Measurements from ENCODE around the gene FAM151A. TPM values are rescaled to one million over a fixed set of nuclear protein-coding genes. Genes with fewer than 3 reads are reported as not detected.

Gene FAM151A
- total RNA-seq (2014; rRNA removed; shearing (Covaris generic)): not detected in 2 replicates

DNA sequence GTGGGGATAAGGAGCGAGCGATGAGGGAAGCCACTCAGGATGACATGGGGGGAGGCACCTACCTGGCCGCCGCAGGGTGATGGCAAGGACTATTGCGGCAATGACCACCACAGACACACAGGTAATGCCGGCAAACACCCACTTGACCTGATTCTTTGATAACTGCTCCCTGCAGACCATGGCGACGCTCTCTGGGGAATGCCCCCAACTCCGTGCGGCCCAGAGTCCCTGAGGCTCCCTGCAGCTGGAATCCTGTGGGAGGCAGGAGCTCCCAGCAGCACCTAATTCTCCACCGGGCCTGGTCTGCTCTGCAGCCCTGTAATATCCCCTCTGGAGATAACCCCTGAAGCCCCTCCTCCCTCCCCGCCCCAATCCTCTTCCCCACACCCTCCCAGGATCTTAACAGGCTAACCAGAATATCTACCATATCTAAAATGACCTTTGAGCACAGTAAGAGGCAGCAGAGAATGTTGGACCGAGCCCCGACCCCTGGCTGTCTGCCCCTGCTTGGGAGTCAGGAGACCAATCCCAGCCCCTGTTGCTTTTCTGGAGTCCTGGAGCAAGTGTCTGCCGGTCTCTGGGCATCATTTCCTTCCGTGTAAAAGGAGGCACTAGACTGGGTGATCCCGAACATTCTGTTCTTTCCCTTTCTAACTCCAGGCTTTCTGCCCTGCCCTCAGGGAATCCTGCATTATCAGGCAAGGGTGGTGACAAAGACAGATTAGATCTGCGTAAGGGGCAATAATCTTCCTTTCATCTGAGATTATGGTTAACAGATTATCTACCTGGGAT lies at the start of gene FAM151A:
FAM151A (minus strand) TSS at position 310 of the 792 bp plus-strand sequence; CDS start at position 180, 130 bp downstream.
- no peak for DNase-seq (ENCODE audit: low spot score)

DNA sequence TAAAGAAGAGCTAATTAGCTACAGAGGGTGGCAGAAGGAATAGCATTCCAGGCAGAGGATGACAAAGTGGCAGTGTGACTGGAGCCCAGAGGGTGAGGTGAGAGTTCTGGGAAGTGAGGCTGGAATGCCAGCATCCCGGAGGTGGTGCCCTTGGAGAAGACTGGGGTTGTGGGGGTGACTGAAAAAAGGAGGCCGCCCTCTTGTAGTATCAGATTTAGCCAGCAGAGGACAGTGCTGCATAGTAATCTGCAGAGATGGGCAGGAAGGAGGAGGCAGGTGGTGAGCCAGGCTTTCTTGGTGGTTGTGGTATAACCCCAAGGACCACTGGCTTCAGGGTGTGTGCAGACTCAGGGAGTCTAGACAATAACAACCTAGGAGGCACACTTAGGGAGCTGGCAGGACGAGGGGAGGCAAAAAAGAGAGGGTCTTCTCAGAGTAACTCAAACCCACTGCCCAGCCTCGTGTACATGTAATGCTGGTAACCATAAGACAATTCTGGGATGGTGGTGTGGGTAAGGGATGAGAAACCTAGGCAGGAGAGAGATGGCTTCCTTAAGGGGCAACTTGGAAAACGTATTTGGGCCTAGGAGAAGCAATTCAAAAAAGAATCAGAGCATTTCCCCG lies 48.8 kb upstream of the FAM151A start:
- peak; percentile 54 for DNase-seq (ENCODE audit: low spot score)

DNA sequence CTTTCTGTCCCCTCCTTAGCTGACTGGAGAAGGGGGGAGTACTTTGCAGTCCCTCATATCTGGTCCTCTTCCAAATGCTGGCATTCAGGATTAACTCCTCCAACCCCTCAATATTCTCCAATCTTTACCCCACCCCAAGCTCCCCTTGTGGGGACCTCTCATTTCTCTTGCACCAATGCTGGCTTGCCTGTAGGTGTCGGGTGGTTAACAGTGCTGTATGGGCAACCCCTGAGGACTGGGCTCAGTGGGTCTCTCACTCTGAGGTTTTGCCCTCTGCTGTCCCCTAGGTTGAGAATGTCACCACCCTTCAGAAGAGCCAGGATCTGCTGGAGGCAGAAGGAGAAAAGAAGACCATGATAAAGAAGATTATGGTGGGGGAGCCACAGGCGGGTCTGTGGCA lies 45.2 kb upstream of the FAM151A start:
- DNase-seq (ENCODE audit: low spot score): no peak

DNA sequence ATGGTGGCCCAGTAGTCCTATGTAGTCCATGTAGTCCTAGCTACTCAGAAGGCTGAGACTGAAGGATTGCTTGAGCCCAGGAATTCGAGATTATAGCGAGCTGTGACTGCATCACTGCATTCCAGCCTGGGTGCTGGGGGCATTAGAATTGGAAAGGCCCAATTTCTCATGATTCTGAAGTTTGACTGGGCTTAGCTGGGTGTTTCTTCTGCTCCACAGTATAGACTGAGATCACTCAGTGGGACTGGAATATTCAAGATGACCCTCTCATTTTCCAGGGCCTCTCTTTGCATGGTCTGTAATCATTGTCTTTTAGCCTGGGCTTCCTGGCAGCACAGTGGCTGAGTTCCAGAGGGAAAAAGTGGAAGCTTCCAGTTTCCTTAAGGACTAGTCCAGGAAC lies 44.5 kb upstream of the FAM151A start:
- DNase-seq (ENCODE audit: low spot score): no peak

DNA sequence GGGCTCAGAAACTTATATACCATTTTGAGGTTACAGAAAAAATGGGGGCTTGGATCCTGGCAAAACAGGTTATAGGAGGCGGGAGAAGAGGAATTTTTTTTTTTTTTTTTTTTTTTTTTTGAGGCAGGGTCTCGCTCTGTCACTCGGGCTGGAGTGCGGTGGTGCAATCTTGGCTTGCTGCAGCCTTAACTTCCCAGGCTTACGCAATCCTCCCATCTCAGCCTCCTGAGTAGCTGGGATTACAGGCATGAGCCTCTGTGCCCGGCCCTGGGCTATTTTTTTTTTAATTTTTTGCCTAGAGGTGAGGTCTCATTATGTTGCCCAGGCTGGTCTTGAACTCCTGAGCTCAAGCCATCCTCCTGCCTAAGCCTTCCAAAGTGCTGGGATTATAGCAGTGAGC lies 43.0 kb upstream of the FAM151A start:
- no peak for DNase-seq (ENCODE audit: low spot score)

DNA sequence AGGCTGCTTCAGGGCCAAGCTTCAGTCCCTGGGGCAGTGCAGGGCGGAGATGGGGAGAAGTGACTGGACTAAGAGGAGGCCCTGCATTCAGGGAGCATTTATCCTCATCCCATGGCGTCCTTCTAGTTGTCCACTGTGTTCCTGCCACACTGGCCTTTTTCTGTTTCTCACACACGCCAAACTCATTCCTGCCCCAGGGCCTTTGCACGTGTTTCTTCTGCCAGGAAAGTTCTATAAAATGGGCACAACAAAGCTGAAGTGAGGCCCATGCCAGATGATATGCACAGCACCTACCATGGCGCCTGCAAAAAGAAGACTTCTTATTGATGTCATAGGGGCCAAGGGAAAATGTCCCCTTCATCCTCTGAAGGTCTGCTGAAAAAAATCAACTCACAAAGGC lies 42.5 kb upstream of the FAM151A start:
- no peak for DNase-seq (ENCODE audit: low spot score)

DNA sequence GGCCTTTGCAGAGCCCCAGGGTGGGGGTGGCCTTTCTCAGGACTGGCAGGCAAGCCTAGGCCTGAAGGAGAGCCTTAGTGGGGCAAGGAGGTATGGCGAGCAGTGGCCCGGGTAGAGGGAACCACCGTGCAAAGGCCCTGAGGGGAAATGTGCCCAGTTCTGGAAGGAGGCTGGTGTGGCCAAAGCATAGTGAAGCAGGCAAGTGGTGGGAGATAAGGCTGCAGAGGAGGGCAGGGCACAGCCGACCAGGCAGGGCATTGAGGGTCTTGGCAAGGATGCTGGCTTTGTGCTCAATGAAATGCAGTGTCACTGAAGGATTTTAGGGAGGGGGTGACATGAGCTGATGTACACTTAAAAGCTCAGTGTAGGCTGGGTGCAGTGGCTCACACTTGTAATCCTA lies 41.0 kb upstream of the FAM151A start:
- no peak for DNase-seq (ENCODE audit: low spot score)

DNA sequence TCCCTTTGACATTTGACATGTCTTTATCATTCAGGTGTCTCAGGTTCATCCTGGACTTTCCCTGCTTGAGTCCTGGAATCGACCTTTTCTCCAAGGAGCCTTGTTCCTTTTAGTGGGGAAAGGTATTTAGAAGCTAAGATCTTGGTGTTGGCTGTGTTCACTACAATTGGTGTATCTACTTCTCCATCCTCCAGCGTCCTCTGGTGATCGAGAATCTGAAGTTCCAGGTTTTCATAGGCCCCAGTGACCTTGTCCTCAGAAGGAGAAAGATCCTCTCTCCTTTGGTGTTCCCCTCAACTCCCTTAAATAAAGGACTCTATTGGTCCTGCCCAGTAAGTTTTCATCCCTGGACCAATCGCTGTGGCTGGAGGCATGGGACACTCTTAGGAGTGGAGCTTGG lies 40.4 kb upstream of the FAM151A start:
- no peak for DNase-seq (ENCODE audit: low spot score)

DNA sequence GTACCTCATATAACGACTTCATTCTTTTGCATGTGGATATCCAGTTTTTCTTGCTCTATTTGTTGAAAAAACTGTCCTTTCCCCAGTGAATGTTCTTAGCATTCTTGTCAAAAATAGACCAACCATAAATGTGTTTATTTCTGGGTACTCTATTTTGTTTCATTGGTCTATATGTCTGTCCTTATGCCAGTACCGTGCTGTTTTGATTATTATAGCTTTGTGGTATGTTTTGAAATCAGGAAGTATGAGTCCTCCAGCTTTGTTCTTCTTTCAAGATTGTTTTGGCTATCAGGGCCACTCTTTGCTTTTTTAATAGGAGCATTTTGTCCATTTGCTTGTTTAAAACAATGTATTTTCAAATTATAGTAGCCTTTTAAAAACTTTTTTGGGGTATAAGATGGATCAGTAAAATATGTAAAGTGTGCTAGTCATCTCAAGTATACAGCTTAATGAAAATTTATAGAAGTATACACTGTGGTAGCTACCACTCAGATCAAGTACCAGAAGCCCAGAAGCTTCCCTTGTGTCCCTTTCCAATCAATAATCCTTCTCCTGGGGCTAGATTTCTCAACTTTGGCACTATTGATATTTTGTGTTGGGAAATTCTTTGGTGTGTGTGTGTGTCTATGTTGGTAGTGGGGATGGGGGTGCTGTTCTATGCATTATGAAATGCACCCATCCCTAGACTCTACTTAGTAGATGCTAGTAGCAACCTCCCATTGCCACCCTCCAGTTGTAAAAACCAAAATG lies 35.0 kb upstream of the FAM151A start:
- no peak for DNase-seq (ENCODE audit: low spot score)

DNA sequence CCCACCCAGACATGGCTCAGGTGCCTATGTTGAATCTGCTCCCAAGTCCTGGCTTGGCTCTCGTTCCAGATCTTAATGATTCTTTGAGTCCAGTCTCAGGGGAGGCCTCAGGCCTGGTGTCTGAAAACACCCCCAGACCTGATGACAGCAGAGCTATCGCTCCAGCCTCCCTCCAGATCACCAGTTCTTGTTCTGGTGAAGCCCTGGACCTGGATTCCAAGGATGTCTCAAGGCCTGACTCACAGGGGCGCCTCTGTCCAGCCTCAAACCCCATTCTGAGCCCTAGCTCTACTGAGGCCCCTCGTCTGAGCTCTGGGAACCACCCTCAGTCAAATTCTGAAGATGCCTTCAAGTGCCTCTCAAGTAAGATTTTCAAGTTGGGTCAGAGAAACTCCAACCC lies 29.7 kb upstream of the FAM151A start:
- DNase-seq (ENCODE audit: low spot score): no peak

DNA sequence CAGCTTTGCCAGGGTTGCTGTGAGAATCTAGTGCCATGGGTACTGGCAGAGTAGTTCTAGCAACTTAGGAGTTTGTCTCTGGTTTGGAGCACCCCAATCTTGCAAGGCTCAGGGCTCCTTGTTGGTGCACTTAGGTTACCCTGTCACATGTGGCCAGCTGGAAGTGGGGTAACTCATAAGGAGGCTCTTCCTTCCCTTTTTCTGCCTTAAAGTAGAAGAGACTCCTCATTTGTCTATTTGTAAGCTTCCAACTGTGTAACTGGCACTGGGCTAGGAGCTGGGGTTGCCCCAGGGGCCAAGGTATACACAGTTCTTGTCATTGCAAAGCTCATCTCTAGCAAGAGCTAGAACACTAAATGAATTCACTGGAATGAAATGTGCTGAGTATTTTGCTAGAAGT lies 28.8 kb upstream of the FAM151A start:
- DNase-seq (ENCODE audit: low spot score): no peak

DNA sequence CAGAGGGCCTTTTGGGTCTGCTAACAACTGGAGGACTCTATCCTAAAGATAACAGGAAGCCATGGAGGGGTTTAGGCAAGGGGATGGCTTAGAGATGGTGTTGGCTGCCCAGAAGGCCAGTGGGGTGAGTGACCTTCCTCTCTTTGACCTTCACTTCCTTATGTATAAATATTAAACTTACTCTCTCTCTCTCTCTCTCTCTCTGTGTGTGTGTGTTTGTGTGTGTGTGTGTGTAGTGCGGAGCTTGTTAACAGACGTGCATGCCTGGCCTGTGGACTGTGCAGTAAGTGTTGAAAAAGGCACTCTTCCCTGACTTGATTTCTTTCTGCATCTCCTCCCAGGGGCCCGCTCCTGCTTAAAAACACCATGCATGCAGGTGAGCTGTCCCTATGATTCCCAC lies 28.3 kb upstream of the FAM151A start:
- DNase-seq (ENCODE audit: low spot score): no peak

DNA sequence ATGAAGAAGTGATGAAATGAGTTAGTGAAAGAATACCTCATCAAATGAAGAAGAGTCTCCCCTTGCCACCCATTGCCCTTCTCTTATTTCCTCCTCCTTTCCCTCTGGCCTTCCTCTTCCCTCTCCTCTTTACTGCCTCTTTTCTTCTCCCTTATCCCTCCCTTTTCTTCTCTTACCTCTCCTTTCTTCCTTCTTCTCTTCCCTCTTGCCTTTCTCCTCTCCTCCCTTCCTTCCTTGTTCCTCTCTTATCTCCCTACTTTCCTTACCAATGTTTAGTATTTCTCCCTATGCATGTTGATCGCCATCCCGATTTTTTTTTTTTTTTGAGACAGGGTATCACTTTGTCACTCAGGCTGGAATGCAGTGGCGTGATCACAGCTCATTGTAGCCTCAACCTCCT lies 27.1 kb upstream of the FAM151A start:
- DNase-seq (ENCODE audit: low spot score): no peak

DNA sequence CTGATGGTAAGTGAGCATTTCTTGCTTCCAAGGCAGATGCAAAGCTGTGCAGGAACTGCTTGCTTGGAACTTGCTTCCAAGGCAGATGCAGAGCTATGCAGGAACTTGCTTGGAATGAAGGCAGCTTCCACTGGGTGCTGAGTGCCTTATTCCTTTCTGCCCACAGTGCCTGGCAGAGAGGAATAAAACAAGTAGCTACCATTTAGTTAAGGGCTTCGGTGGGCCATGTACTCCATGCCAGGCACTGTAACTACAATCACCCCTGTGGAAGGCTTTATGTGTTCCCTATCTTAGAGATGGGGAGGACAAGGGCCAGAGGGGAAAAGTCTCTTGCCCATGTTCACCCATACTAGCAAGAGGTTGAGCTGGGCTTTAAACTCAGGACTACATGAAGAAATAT lies 26.6 kb upstream of the FAM151A start:
- DNase-seq (ENCODE audit: low spot score): no peak

DNA sequence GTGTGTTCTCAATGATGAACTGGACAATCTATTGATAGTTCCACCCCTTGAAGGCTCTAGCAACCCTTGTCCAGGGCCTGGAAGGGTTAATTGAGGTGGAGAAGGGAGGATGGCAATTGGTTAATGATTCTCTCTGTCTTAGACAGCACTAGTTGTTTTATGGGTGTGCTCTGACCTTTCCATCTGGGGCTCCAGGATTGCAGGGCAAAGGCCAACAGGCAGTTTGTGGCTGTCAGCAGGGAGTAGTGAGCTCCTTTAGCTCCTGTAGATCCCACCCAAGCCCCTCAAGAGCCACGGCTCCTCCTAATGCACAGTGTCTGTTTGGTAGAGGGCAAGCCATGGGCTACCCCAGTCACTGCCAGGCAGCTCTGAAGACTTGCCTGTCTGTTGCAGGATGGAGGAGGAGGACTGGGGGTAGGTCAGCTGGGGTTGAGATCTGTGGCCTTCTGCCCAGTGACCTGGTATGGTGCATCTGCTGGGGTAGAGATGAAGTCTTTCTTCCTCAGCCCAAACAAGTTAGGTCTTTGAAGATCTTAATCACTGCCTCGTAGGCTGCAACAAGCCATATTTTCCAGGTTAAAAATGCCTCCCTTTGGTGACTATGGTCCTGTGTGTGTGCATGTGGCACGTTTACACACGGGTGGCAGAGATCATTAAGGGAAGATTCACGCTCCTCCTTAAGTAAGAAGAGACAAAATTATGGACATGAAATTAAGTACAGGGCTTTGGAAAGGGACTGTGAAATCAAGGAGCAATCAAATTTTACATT lies 26.0 kb upstream of the FAM151A start:
- no peak for DNase-seq (ENCODE audit: low spot score)

DNA sequence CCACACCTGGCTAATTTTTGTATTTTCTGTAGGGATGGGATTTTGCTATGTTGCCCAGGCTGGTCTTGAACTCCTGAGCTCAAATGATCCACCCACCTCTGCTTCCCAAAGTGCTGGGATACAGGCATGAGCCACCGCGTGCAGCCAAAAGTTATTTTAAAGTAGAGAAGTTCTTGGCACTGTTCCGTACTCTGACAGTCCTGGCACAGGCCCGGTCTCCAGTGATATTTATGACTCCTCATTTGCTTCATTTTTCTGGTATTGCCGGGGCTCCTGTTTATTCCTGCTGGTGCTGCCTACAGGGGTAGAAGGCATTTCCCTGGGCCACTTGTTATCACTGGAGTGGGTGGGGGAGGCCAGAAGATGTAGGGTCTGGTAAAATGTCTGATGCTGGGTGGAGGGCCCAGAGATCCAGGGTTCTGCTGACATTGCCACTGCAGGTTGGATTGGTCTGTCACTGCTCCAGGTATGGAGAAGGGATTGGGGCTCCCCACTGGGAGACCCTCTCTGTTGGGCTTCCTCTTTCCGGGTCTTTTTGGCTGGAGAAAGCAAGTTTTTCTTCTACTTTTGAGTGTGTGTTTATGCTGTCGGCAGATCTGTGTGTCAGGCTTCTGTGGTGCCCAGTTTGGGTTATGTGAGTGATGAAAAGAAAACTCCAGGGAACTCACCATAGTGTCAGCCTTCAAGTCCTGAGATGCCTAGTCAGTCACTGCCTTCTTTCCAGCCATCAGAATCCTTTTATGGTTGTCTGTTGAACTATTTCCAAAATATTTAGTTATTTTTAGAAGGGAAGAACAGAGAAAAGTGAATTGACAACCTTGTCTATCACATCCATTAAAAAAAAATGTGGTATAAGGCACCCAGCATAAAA lies 22.7 kb upstream of the FAM151A start:
- no peak for DNase-seq (ENCODE audit: low spot score)

DNA sequence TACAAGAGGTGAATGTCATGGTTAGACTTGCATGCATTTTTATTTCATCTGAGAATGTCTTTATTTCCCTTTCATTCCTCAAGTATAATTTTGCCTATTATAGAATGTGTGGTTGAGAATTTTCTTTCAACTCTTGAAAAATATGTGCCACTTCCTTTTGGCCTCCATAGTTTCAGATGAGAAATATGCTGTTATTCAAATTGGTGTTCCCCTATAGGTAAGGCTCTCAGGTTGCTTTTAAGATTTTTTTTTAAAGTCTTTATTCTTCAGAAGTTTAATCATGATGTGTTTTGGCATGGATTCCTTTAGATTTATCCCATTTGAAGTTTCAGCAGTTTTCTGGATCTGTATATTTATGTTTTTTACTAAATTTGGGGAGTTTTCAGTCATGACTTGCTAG lies 20.4 kb upstream of the FAM151A start:
- DNase-seq (ENCODE audit: low spot score): no peak

DNA sequence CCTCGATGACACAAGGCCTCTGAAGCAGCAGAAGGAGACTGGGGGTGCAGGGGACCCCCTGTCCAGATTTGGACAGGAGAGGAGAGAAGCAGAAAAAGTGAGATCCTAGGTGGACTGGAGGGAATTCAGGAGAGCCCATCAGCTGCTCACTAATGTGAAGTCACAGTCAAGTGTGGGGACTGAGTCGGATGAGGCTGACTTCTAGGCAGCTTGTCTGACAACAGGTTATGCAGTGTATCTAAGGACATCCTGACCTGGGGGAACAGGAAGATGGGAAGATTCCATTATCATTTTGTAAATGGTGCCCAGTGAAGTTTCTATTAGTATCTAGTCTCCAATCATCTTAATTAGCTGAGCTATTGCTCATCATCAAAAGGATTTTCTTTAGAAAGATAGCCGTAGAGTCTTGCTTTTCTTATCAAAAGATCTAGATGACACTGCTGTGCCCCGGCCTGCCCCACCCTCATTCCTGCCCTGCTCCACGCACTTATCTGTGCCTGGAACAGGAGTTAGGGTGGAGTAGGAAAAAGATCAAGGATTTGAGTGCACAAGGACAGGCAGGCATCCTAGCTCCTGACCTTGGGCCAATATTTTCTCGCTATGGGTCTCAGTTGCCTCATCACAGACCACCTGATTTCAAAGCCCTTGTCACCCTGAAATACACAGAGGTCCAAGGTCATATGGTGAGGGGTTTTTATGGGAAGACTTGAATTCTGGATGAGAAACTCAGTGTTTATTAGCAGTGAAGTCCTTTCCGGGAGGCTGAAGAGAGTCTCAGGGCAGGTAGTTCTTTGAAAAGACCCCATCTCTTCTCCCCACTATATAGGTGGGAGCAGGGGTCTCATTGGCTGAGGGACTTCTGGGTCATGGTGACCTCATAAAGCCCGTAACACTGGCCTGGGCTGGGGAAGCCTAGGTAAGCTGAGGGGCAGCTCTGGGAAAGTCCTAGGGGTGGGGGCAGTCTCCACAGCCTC lies 17.8 kb upstream of the FAM151A start, which contains the start of gene MROH7:
MROH7 (plus strand) TSS at position 924 of the 974 bp plus-strand sequence. CDS start 11,141 bp downstream, outside the sequence.
- no peak for DNase-seq (ENCODE audit: low spot score)

DNA sequence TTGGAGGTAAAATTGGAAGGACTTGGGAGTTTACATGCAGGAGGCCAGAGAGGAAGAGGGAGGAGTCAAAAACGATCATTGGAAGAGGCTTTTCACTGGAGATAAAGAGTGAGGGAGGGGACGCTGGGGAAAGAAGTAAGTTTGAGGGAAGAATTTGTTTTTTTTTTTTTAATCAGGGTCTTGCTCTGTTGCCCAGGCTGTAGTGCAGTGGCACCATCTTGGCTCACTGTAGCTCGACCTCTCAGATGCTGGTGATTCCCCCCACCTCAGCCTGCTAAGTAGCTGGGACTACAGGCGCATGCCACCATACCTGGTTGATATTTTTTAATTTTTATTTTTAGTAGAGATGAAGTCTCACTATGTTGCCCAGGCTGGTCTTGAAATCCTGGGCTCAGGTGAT lies 17.0 kb upstream of the FAM151A start:
- DNase-seq (ENCODE audit: low spot score): no peak
